ENCODE data around the gene RBMY1J. TPM values are rescaled to one million over a fixed set of nuclear protein-coding genes. Genes with fewer than 3 reads are reported as not detected.
"Not testable (repeated sequence)": the region's sequence is repeated elsewhere in the genome, so short reads cannot be mapped to it uniquely, and the experiment has no call there.

The RBMY1J gene
- polyA plus RNA-seq (2013, experiment 1 of 2; ENCODE audit: insufficient read length) = not detected
- not detected for polyA plus RNA-seq (2013, experiment 2 of 2; ENCODE audit: insufficient read length)

- DNase-seq = not testable (repeated sequence)
Observed at GRCh38 chrY:22403110-22403509, at the start of gene RBMY1J. TSS of gene RBMY1J (plus strand) at chrY:22403410. CDS start at chrY:22405448, 2,038 bp downstream.

GRCh38 chrY:22367416-22367815 is 35.8 kb upstream of the RBMY1J start:
- no peak for DNase-seq

GRCh38 chrY:22370623-22371022 is 32.6 kb upstream of the RBMY1J start:
- DNase-seq = no peak

- no peak for DNase-seq
Observed at GRCh38 chrY:22373494-22373893, 29.7 kb upstream of the RBMY1J start.

- DNase-seq = not testable (repeated sequence)
Observed at GRCh38 chrY:22444718-22445396, 41.6 kb downstream of the RBMY1J start.

GRCh38 chrY:22455522-22455921 is 52.3 kb downstream of the RBMY1J start:
- not testable (repeated sequence) for DNase-seq

GRCh38 chrY:22461962-22462361 is 58.8 kb downstream of the RBMY1J start:
- DNase-seq = not testable (repeated sequence)

Measured in fibroblast of skin of back (primary cell).